H1 (cell line): ENCODE data around the gene PNRC1. TPM values are rescaled to one million over a fixed set of nuclear protein-coding genes. Genes with fewer than 3 reads are reported as not detected.

Experiments used
- BACH1 ChIP-seq: IDR thresholded peaks from 2 replicates; pipeline ENCODE4 v1.6.1; 2012; ENCODE audit warnings: low read length, improper control_type of control experiment
- BRCA1 ChIP-seq: IDR thresholded peaks from 2 replicates; pipeline ENCODE4 v1.6.1; 2012; ENCODE audit warnings: low read depth, low read length, improper control_type of control experiment
- CEBPB ChIP-seq: IDR thresholded peaks from 2 replicates; pipeline ENCODE4 v1.6.1; 2012; ENCODE audit warnings: low read depth, low read length
- CHD1 ChIP-seq: IDR thresholded peaks from 2 replicates; pipeline ENCODE4 v1.6.1; 2012; ENCODE audit warnings: low read depth, low read length, improper control_type of control experiment
- CREB1 ChIP-seq: IDR thresholded peaks from 2 replicates; pipeline ENCODE4 v1.6.1; 2012; ENCODE audit warnings: inconsistent platforms
- EZH2 ChIP-seq: fragments of 200-600 bp; sonication (generic); IDR thresholded peaks from 2 replicates; pipeline ENCODE4 v1.7.1; 2012; ENCODE audit warnings: low read depth, mild to moderate bottlenecking, moderate library complexity, low read length, inconsistent platforms; ENCODE audit not compliant: severe bottlenecking
- FOSL1 ChIP-seq: IDR thresholded peaks from 2 replicates; pipeline ENCODE4 v1.6.1; 2011; ENCODE audit warnings: mild to moderate bottlenecking, low read depth, low read length, moderate library complexity; ENCODE audit not compliant: insufficient read depth
- HDAC6 ChIP-seq: IDR thresholded peaks from one replicate; pipeline ENCODE4 v1.7.1; 2012; ENCODE audit warnings: low read depth, mild to moderate bottlenecking, inconsistent platforms, low read length, moderate library complexity
- JUN ChIP-seq: IDR thresholded peaks from 2 replicates; pipeline ENCODE4 v1.6.1; 2011; ENCODE audit warnings: low read depth, mild to moderate bottlenecking, improper control_type of control experiment, low read length
- KDM1A ChIP-seq: fragments of 200-600, 300-600 bp; sonication (generic); IDR thresholded peaks from 2 replicates; pipeline ENCODE4 v1.7.1; 2016; ENCODE audit warnings: mild to moderate bottlenecking, low read length, borderline replicate concordance
- MAFK ChIP-seq: IDR thresholded peaks from 2 replicates; pipeline ENCODE4 v1.6.1; 2012; ENCODE audit warnings: low read depth, mild to moderate bottlenecking, improper control_type of control experiment, low read length
- PHF8 ChIP-seq: fragments of 200-600 bp; sonication (generic); conservative IDR thresholded peaks from 2 replicates; pipeline ENCODE4 v1.7.1; 2012; ENCODE audit warnings: low read depth, mild to moderate bottlenecking, inconsistent platforms, low read length, moderate library complexity
- POLR2A ChIP-seq, 2 experiments: IDR thresholded peaks; 1 replicate in 1 of 2; 2 replicates in 1 of 2; pipeline ENCODE4 v1.6.1; 2011; ENCODE audit warnings: low read depth in 2 of 2, low read length in 2 of 2, mild to moderate bottlenecking in 2 of 2; ENCODE audit errors: control extremely low read depth in 1 of 2
- POU5F1 ChIP-seq: IDR thresholded peaks from 2 replicates; pipeline ENCODE4 v1.6.1; 2011; ENCODE audit warnings: low read depth, mild to moderate bottlenecking, low read length, moderate library complexity
- RAD21 ChIP-seq, 2 experiments: IDR thresholded peaks in 1 of 2; conservative IDR thresholded peaks in 1 of 2; 2 replicates each; pipeline ENCODE4 v1.6.1; 2011; ENCODE audit warnings: low read depth in 2 of 2, low read length in 2 of 2, improper control_type of control experiment in 1 of 2, inconsistent platforms in 1 of 2, mild to moderate bottlenecking in 1 of 2, moderate library complexity in 1 of 2
- RFX5 ChIP-seq: IDR thresholded peaks from 2 replicates; pipeline ENCODE4 v1.6.1; 2011; ENCODE audit warnings: low read depth, low read length, improper control_type of control experiment, borderline replicate concordance
- RXRA ChIP-seq: IDR thresholded peaks from 2 replicates; pipeline ENCODE4 v1.6.1; 2011; ENCODE audit warnings: low read depth, mild to moderate bottlenecking, low read length, moderate library complexity; ENCODE audit not compliant: insufficient read depth
- SP2 ChIP-seq: IDR thresholded peaks from 2 replicates; pipeline ENCODE4 v1.6.1; 2012; ENCODE audit warnings: mild to moderate bottlenecking, low read length, inconsistent platforms
- SP4 ChIP-seq: IDR thresholded peaks from 2 replicates; pipeline ENCODE4 v1.6.1; 2012; ENCODE audit warnings: low read length, inconsistent platforms
- TAF7 ChIP-seq: optimal IDR thresholded peaks from 2 replicates; pipeline ENCODE3; 2011; ENCODE audit warnings: low read depth, mild to moderate bottlenecking, inconsistent platforms, low read length, moderate library complexity, borderline replicate concordance
- TEAD4 ChIP-seq: IDR thresholded peaks from 2 replicates; pipeline ENCODE4 v1.6.1; 2012; ENCODE audit warnings: low read depth, low read length, inconsistent platforms, mixed read lengths
- YY1 ChIP-seq: IDR thresholded peaks from 2 replicates; pipeline ENCODE4 v1.6.1; 2011; ENCODE audit warnings: low read depth, mild to moderate bottlenecking, low read length
- ZNF274 ChIP-seq: IDR thresholded peaks from 2 replicates; pipeline ENCODE4 v1.7.0; 2012; ENCODE audit warnings: low read length, borderline replicate concordance; ENCODE audit errors: extremely low read depth
- polyA plus RNA-seq, 7 experiments: library from polyadenylated mRNA; depleted of rRNA in 3 of 7; stranded (reverse) in 5 of 7; unstranded in 2 of 7; fragments of >200 nt in 5 of 7; fragments of 200-250 nt in 2 of 7; gene quantifications; 1 replicate in 5 of 7; 2 replicates in 1 of 7; 4 replicates in 1 of 7; pipeline versions ENCODE4 v1.2.1 to v1.2.3, GENCODE V29; 2011 to 2013; ENCODE audit warnings: missing spikeins in 2 of 7, mixed read lengths in 2 of 7
- total RNA-seq: library from RNA; stranded (reverse); fragmentation: NEBNext Ultra II Directional; extraction: Animal tissue kit (Norgen Biotek cat#: 25700); gene quantifications from 2 replicates; pipeline ENCODE4 v1.2.1, GENCODE V29; 2021
- TF ChIP-seq, protein P1 (sequence below): IDR thresholded peaks from 2 replicates; pipeline ENCODE4 v1.6.1; 2011; ENCODE audit warnings: low read length, improper control_type of control experiment

PNRC1 gene
- total and polyA plus RNA-seq, 2 of the 8 experiments (the other 6 are each of a cell fraction or from before 2014, with no cell fraction given): 6.3 to 48.5 TPM

- TF ChIP-seq, protein P1, sequence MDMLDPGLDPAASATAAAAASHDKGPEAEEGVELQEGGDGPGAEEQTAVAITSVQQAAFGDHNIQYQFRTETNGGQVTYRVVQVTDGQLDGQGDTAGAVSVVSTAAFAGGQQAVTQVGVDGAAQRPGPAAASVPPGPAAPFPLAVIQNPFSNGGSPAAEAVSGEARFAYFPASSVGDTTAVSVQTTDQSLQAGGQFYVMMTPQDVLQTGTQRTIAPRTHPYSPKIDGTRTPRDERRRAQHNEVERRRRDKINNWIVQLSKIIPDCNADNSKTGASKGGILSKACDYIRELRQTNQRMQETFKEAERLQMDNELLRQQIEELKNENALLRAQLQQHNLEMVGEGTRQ: no peak
- TF ChIP-seq BRCA1: no peak
- no peak for TF ChIP-seq TAF7
- TF ChIP-seq YY1: no peak
- TF ChIP-seq RXRA: no peak
- no peak for TF ChIP-seq CEBPB
- TF ChIP-seq HDAC6: no peak
- no peak for TF ChIP-seq MAFK
- no peak for TF ChIP-seq RAD21 (IDR thresholded peaks at IDR 0.05 in 1 of 2, conservative IDR thresholded peaks at IDR 0.05 in 1 of 2; ENCODE audit: low read depth in 2 of 2, low read length in 2 of 2)
- TF ChIP-seq FOSL1: no peak
- TF ChIP-seq TEAD4: no peak
- TF ChIP-seq PHF8: 0 out of 2 replicates have a peak, but pooled peaks have one; percentile 63
- no peak for TF ChIP-seq ZNF274
- no peak for TF ChIP-seq RFX5
- TF ChIP-seq BACH1: no peak
- TF ChIP-seq POU5F1: no peak
- TF ChIP-seq JUN: no peak
- 0 out of 3 replicates have a peak, but pooled peaks of 1 of the 2 experiments have one; percentile 21 for TF ChIP-seq POLR2A (IDR thresholded peaks at IDR 0.05; ENCODE audit: control extremely low read depth in 1 of 2, low read depth in 2 of 2, low read length in 2 of 2)
- no peak for TF ChIP-seq KDM1A
- no peak for TF ChIP-seq SP2
- no peak for TF ChIP-seq SP4
- peak; percentile 32 for TF ChIP-seq EZH2
- no peak for TF ChIP-seq CREB1
- no peak for TF ChIP-seq CHD1
Observed at GRCh38 chr6:89117211-89118108, 36.9 kb downstream of the PNRC1 start, which contains the start of gene SRSF12 (continued).
